ENCODE measurements around the gene ADGRE3.

ADGRE3 gene

GRCh38 chr19:14703833-14704232 is 29.2 kb upstream of the ADGRE3 start:
- H3K4me3 ChIP-seq (ENCODE audit: control insufficient read depth, low read depth, low read length), result no peak overlapping the region
- TF ChIP-seq, protein P1, sequence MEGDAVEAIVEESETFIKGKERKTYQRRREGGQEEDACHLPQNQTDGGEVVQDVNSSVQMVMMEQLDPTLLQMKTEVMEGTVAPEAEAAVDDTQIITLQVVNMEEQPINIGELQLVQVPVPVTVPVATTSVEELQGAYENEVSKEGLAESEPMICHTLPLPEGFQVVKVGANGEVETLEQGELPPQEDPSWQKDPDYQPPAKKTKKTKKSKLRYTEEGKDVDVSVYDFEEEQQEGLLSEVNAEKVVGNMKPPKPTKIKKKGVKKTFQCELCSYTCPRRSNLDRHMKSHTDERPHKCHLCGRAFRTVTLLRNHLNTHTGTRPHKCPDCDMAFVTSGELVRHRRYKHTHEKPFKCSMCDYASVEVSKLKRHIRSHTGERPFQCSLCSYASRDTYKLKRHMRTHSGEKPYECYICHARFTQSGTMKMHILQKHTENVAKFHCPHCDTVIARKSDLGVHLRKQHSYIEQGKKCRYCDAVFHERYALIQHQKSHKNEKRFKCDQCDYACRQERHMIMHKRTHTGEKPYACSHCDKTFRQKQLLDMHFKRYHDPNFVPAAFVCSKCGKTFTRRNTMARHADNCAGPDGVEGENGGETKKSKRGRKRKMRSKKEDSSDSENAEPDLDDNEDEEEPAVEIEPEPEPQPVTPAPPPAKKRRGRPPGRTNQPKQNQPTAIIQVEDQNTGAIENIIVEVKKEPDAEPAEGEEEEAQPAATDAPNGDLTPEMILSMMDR (IDR thresholded peaks at IDR 0.05; ENCODE audit: control insufficient read depth, insufficient read depth, low read depth, low read length, missing control alignments), result no peak
- no peak for DNase-seq (ENCODE audit: low read depth)

DNA sequence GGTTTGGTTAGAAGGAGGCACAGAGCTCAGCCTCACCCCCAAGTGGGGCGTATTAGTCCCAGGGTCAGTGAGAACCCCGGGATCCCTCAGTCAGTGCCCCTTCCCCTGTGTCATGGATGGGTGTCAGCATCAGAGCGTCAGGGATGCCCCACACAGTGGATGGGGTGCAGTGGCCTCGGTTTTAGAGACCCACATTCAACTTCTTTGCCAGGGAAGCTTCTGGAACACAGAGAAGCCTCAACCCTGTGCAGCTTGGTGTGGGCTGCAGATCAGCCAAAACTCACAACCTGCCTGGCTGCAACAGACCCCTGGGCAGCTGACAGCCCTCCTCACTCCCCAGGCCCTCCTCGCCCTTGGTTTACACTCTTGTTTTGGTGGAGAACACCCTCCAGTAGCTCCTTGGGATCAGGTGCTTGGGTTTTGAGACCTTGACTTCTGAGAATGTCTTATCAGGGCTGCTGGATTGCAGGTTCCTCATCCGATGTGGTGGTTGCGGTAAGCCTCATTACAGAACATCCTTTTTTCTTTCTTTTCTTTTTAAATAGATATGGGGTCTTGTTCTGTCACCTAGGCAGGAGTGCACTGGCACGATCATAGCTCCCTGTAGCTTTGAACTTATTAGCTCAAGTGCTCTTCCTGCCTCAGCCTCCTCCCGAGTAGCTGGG is 26.2 kb upstream of the ADGRE3 start:
- DNase-seq (ENCODE audit: low read depth), result no peak
- H3K4me3 ChIP-seq (ENCODE audit: control insufficient read depth, low read depth, low read length), result no peak overlapping the region
- TF ChIP-seq, protein P1 (IDR thresholded peaks at IDR 0.05; ENCODE audit: control insufficient read depth, insufficient read depth, low read depth, low read length, missing control alignments), result no peak

GRCh38 chr19:14699641-14700040 is 25.0 kb upstream of the ADGRE3 start:
- DNase-seq (ENCODE audit: low read depth), result no peak
- TF ChIP-seq, protein P1 (IDR thresholded peaks at IDR 0.05; ENCODE audit: control insufficient read depth, insufficient read depth, low read depth, low read length, missing control alignments), result no peak
- no peak overlapping the region for H3K4me3 ChIP-seq (ENCODE audit: control insufficient read depth, low read depth, low read length)

- no peak for DNase-seq (ENCODE audit: low read depth)
- H3K4me3 ChIP-seq (ENCODE audit: control insufficient read depth, low read depth, low read length), result no peak overlapping the region
- TF ChIP-seq, protein P1 (IDR thresholded peaks at IDR 0.05; ENCODE audit: control insufficient read depth, insufficient read depth, low read depth, low read length, missing control alignments), result no peak
Observed at GRCh38 chr19:14695471-14695870, 20.8 kb upstream of the ADGRE3 start.

GRCh38 chr19:14694641-14695266 is 20.1 kb upstream of the ADGRE3 start:
- no peak for DNase-seq (ENCODE audit: low read depth)

DNA sequence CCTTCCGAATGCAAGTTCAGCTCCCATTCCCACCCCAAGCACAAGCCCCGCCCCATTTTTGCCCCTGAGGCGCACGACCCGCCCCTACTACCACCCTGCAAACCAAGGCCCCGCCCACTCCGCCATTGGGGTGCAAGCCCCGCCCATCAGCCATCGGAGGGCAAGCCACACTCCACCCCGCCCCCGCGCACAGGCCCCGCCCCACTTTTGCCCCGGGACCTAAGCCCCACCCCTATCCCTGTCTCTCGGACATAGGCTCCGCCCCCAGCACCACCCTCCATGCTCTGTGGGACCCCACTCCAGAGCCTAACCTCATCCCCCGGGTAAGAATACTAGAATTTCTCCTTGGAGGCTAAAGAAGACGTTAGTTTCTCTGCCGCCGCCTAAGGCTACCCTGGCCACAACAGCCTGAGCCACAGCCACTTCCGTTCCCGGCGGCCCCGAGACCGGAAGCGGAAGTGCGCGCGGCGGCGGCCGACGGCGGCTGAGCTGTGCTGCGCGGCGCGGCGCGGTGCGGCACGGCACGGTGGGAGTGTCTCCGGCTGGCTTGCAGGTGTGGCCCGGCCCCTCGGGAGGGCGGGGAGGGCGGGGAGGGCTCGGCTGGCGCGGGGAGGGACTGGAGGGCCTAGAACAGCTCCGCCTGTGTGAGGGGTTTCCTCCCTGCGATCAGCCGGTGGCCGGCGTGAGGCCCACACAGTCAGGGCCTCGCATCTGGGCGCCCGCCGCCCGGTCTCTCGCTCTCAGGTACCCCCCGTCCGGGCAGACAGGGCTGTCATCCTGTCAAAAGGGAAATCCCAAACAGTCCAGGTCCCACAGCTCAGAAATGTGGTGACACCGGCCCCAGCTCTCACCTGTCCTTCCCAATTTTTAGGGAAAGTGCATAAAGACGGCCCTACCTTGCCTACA is 15.2 kb upstream of the ADGRE3 start, which contains the start of gene ZNF333:
TSS of gene ZNF333 (plus strand) at position 451 of the 906 bp plus-strand sequence. CDS start 3,444 bp downstream, outside the sequence.
- TF ChIP-seq, protein P1 (IDR thresholded peaks at IDR 0.05; ENCODE audit: control insufficient read depth, insufficient read depth, low read depth, low read length, missing control alignments), result no peak
- DNase-seq (ENCODE audit: low read depth), result peak; percentile 21

More at GRCh38 chr19:14694641-14695266, 20.1 kb upstream of the ADGRE3 start:
- no peak overlapping the region for H3K4me3 ChIP-seq (ENCODE audit: control insufficient read depth, low read depth, low read length)
- TF ChIP-seq, protein P1 (IDR thresholded peaks at IDR 0.05; ENCODE audit: control insufficient read depth, insufficient read depth, low read depth, low read length, missing control alignments), result no peak

More for the DNA sequence above, 15.2 kb upstream of the ADGRE3 start, which contains the start of gene ZNF333:
- H3K4me3 ChIP-seq (ENCODE audit: control insufficient read depth, low read depth, low read length), result peak within 1 kb of the TSS; percentile 97

Measured in AG09309 (cell line).